NB4 (cell line): ENCODE data around the gene GNB1.
A peak's percentile ranks its signal among the peaks of the same experiment; 100 is the strongest.

Experiments used
- DNase-seq: peaks from one replicate; pipeline ENCODE4 v3.0.0; 2010; ENCODE audit warnings: low read depth
- H3K4me3 ChIP-seq: one replicate; pipeline ENCODE4 v1.5.1; 2011; ENCODE audit warnings: mild to moderate bottlenecking, low read depth, low read length, moderate library complexity
- CTCF ChIP-seq: IDR thresholded peaks from one replicate; pipeline ENCODE4 v1.5.1; 2012; ENCODE audit warnings: low read depth, low read length
- MAX ChIP-seq: IDR thresholded peaks from 2 replicates; pipeline ENCODE4 v1.6.1; 2011; ENCODE audit warnings: low read depth, low read length
- MYC ChIP-seq: IDR thresholded peaks from 2 replicates; pipeline ENCODE4 v1.6.1; 2011; ENCODE audit warnings: low read depth, low read length
- POLR2A ChIP-seq: IDR thresholded peaks from 2 replicates; pipeline ENCODE4 v1.6.1; 2011; ENCODE audit warnings: mild to moderate bottlenecking; ENCODE audit not compliant: insufficient read length; ENCODE audit errors: extremely low read depth

Gene GNB1

GRCh38 chr1:1763657-1764621 lies 126.9 kb downstream of the GNB1 start:
- peak overlapping the region; percentile 17 for H3K4me3 ChIP-seq
- no peak for TF ChIP-seq POLR2A
- peak; percentile 89 for TF ChIP-seq MYC
- TF ChIP-seq CTCF, result peak; percentile 37
- TF ChIP-seq MAX, result peak; percentile 86
- peak; percentile 98 for DNase-seq

DNA sequence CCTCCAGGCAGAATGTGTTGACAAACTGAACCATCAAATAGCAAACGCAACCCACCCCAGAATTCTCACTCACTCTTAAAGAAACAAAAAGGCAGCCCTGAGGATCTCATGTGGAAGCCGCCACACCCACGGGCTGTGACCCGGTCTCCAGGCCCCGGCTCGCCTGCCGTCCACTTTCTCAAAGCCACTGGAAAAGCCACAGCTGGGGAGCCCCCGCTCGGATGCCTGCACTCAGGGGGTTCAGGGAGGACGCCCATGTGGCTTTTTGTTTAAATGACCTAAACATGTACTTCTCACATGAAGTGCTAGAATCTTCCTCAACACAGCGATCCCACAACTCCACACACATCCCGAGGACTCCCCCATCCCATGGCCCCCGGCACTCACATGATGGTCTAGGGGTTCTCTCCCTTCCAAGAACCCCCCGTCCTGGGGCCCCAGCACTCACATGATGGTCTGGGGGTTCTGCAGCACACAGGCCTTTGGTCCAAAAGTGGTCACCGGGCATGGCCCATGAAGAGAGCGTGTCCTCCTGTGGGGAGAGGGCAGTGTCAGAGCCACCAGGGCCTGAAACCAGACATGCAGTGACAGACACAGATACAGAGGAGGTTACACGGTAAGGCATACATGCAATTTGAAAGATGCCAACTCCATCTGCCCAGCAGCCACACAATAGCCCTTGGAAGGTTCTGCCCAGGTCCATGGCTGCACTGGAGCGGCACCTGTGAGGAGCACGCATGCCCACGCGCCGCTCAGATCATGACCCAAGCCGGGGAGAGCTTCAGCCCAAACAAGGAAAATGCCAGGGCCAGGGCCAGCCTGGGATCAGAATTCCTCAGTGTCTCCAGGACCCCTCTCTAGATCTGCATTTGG lies 129.1 kb downstream of the GNB1 start:
- no peak overlapping the region for H3K4me3 ChIP-seq
- DNase-seq, result no peak
- TF ChIP-seq MYC (no peak), CTCF (no peak), POLR2A (no peak), MAX (no peak)

DNA sequence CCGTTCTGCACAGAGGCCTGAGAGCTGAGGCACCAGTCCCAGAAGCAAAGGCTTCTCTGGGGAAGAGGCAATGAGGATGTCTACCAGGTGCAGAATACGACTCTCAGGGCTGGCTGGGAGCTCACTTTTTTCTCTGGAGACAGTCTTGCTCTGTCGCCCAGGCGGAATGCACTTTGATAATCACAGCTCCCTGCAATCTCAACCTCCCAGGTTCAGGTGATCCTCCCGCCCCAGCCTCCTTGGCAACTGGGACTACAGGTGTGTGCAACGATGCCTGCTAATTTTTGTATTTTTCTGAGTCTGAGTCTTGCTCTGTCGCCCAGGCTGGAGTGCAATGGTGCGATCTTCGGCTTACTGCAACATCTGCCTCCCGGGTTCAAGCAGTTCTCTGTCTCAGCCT lies 130.2 kb downstream of the GNB1 start:
- no peak overlapping the region for H3K4me3 ChIP-seq
- no peak for DNase-seq
- no peak for TF ChIP-seq MAX
- TF ChIP-seq POLR2A, result no peak
- TF ChIP-seq MYC, result no peak
- no peak for TF ChIP-seq CTCF

- TF ChIP-seq POLR2A (no peak), MAX (no peak), MYC (no peak), CTCF (no peak)
- H3K4me3 ChIP-seq, result no peak overlapping the region
- no peak for DNase-seq
Observed at GRCh38 chr1:1760345-1760650, 130.6 kb downstream of the GNB1 start.

GRCh38 chr1:1759456-1760344 lies 131.2 kb downstream of the GNB1 start:
- H3K4me3 ChIP-seq, result no peak overlapping the region

More at GRCh38 chr1:1759456-1760344, 131.2 kb downstream of the GNB1 start:
- TF ChIP-seq MAX (no peak), CTCF (no peak), MYC (no peak), POLR2A (no peak)
- no peak for DNase-seq
